Hematopoietic multipotent progenitor cell treated with erythropoietin and hydrocortisone succinate and interleukin-3 and kit ligand, for 17 days (in vitro differentiated cells): Measurements from ENCODE around the gene RNF26.
"Not testable (repeated sequence)": the region's sequence is repeated elsewhere in the genome, so short reads cannot be mapped to it uniquely, and the experiment has no call there.

Source experiments
- DNase-seq: peaks from one replicate; pipeline ENCODE4 v3.0.0-alpha.2; 2015; ENCODE audit warnings: low spot score

The RNF26 gene

DNA sequence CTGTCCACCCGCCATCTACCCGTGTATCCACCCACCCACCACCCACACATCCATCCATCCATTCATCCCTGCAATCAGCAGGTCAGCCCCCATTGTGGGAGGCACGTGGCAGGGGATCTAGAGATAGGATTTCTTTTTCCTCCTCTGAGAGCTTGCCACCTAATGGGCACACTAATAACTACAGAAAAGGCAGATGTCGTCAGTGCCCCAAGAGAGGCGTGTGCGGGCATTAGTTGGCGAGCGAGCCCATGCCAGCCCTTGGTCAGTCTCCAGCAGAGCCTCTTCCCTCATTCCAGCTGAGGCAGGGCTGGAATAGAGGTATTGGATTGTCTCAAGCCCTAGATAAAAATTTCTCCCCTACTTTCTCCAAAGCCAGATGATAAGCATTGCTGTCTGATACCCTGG lies 37.5 kb downstream of the RNF26 start:
- DNase-seq = no peak

GRCh38 chr11:119372260-119373058 lies 38.1 kb downstream of the RNF26 start:
- DNase-seq = no peak

GRCh38 chr11:119373059-119373920 lies 39.0 kb downstream of the RNF26 start:
- no peak for DNase-seq

DNA sequence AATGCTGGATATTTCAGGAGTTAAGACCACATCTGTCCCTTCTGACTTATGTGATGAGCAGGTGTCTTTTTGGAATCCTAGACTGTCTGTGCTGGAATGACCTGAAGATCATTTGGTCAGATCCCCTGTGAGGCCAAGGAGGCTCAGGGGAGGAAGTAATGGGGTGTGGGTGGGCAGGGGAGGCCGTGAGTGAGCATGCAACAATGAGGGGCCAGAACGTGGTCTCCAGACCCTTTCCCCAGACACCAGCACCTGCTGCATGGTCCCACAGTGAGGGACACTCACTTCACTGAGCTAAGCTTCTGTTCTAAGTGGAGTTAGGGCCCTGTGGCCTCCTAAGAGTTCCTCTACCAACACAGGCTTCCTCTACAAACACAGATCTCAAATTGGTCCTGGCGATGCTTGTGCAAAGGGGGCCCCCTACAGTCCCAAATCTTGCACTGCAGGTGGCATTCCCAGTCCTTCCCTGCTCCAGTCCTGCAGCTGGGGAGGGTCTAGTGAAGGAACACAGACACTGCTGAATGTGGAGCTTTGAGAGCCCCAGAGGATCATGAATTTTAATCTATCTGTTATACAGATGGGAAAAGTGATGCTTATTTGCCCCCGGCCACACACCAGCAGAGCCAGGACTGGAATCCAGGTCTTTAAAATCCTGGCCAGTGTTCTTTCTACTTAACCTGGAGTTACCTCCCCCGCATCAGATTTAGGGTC lies 39.7 kb downstream of the RNF26 start:
- peak; percentile 49 for DNase-seq

DNA sequence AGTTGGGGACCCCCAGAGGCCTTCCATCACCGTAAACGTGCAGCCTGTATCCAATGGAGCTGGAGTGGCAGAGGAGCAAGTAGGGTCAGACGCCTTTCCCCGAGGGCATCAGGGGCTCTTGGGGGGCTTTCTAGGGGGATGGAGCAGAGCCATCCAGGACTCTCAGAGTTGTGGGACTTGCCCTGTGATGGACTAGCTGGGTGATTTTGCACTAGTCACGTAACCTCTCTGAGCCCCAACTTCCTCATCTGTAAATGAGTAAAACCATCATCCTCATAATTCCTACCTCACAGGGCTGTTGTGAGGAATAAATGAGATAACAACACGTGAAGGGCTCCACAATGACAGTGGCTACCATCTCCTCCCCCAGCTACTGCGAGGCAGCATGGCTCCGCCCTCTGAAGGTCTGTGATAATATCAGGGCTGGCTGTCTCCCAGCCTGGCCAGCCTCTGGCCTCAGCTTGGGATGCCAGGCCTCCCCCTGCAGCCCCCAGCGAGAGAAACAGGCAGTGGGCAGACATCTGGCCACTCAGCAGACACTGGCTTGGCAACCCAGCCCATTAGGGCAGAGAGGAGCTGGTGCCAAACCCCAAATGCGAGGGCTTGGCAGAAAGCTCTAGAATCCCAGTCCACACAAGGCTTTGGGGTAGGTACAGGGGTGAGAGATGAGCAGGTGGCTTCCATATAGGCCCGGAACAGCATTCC lies 40.5 kb downstream of the RNF26 start:
- DNase-seq = no peak

DNA sequence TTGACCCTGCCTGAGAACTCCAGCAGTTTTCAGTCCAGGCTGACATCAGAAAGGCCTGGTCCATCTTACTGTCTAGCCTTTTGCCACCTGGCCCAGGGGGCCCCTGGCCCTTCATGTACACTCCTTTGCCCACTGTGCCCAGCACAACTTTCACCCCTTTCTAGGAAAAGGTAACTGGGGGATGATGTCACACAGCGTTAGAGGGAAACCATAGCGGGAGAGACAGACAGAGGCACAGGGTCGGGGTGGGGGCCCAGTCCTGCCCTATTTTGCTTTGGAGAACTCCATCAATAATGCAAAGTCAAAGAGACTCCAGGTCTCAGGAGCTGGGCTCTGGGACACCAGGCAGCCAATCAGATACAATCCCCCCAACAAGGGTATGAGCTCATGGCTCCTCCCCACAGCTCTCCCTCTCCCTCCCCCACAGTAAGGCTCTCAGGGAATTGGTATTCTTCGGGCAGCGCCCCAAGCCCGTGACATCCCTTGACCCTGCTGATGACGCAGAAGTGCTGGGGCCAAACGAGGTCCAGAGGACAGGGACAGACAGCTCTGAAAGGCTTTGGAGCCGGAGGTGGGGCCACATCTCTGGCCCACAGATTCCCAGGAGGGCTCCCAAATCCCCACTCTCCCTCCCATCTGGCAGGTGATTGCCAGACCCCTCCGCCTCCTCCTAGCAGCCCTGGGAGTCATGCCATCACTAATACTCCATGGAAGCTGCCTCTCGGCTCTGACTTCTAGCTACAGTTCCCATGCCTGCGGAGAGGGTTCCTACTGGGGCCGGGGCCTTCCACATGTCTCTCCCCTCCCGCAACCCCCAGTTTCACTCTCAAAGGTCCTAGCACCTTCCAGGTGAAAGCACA lies 41.2 kb downstream of the RNF26 start:
- DNase-seq = no peak

- DNase-seq = no peak
Observed at GRCh38 chr11:119376197-119376847, 42.0 kb downstream of the RNF26 start.

- no peak for DNase-seq
Observed at GRCh38 chr11:119377112-119377901, 43.0 kb downstream of the RNF26 start.

- DNase-seq = no peak
Observed at GRCh38 chr11:119377961-119378667, 43.8 kb downstream of the RNF26 start.

DNA sequence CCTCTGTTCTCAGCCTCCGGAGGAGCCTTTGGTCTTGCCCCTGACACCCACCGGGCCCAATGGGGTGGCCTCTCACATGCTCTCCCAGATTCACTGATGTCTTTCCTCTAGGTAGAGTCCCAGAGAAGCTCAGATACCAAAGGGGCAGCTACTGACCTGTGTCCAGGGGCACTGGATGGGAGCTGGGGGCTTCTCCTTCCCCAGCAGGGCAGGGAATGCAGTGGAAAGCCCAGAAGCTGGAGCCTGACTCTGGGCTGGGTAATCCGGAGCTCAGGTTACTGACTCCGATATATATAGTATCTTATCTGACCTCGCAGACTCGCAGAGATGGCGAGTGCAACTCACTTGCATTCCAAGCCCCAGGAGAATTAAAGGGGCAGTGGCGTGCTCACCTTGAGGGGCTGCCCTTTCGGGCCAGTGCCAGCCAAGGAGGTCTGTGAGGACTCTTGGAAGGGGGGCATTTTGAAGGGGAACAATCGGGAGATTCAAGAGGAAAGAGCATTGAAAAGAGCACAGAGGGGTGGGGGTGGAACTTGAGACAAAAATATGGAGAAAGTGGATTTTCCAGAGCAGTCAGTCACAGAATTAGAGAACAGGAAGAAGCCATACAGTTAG lies 44.6 kb downstream of the RNF26 start:
- DNase-seq = no peak

DNA sequence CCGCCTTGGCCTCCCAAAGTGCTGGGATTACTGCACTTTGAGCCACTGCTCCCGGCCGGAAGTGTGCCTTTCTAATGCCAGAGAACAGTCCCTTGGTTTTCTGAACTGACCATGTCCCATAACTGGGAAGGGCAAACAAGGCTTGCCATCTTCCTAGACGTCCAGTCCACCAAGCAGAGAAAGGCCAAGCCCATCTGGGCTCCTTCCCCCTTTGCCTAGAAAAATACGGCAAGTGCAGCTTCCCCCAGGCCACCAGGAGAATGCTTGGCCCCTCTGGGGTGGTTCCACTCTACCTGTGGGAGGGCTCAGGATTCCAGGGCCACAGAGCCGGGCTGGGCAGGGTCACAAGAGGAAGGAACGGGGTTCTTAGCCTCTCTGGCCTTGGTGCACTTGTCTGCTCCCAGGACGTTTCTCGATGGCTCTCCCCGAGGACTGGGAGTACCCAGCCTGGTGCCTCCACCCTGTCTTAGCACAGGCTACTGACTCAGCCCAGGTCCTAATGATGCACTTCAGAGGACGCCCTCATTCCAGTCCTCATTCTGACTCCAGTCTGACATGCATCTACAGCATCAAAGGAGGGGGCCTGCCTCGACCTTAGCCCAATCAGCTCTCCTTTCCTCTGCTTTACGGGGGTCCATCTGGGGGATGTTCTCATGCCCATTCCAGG lies 46.0 kb downstream of the RNF26 start:
- no peak for DNase-seq

- DNase-seq = no peak
Observed at GRCh38 chr11:119380827-119381180, 46.5 kb downstream of the RNF26 start.

DNA sequence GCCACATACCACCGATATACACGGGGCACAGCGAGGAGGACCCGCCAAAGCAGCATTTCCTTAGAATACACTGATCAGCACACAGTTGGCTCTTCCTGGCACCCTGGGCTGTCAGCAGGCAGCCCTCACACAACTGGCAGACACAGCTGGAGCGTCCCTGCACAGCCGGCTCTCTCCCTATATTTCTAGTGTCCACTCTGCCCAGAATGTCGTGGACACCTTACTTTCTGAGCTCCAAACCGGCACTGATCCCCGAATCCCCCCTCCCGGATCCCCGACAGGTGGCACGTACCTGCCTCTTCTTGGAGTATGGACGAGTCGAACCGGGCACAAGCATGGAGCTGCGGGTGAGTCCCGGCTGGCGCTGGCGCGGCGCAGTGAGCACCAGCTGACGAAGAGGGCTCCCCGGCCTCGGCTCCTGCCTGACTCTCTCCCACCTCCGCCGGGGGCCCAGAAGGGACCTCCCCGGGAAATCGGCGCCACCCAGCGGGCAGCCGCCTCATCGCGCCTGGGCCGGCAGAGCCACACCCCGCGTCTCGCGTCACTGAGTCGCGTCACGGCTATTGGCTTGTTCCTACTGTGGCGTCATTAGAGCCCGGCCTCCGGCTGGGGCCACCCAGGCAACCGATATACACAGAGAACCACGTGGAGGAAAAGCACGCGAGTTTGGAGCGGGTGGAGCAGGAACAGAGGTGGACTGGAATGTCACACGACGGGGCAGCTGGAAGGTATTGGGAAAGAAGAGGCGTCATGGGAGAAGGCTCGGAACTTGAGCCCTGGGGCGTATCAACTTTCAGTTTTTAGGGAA lies 47.1 kb downstream of the RNF26 start, which contains the start of gene USP2:
Gene USP2, minus strand, starts transcription at position 510 of the 808 bp plus-strand sequence. CDS start 8,210 bp downstream, outside the sequence.
- DNase-seq = peak; percentile 81

DNA sequence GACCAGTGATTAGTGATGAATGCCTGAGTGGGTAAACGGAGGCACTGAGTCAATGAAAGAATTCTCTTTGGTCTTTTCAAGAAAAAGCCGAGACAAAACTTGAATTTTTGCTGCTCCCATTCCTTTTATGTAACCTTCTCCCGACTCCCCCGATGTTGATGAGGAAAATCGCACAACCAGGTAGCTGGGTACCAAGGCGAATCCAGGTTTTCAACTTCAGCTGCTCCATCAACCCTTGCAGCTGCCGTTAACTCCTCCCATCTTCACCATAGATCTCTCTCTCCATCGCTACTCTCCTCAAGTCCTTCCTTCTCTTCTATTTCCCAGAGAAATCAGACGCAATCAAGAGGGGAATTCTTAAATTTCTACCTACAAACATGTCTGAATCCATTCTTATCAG lies 47.8 kb downstream of the RNF26 start:
- no peak for DNase-seq

GRCh38 chr11:119382513-119382912 lies 48.2 kb downstream of the RNF26 start:
- not testable (repeated sequence) for DNase-seq

- DNase-seq = no peak
Observed at GRCh38 chr11:119384332-119384731, 50.0 kb downstream of the RNF26 start.
